Smooth muscle cell (in vitro differentiated cells): ENCODE results near the gene ATP2B2. TPM values are rescaled to one million over a fixed set of nuclear protein-coding genes. Genes with fewer than 3 reads are reported as not detected.

Source experiments
- DNase-seq: peaks from one replicate; lab custom pipeline; 2025; ENCODE audit not compliant: unreplicated experiment; lab: John Stamatoyannopoulos, UW
- H2AFZ ChIP-seq: fragments of 200-600 bp; sonication (generic); 2 replicates; pipeline ENCODE4 v1.6.0; 2016; ENCODE audit warnings: antibody characterized with exemption, low read depth, mild to moderate bottlenecking
- H3F3A ChIP-seq: fragments of 200-600 bp; sonication (generic); 2 replicates; pipeline ENCODE4 v1.6.0; 2017; ENCODE audit warnings: antibody characterized with exemption, low read depth
- H3K27ac ChIP-seq: fragments of 200-600 bp; sonication (generic); 2 replicates; pipeline ENCODE4 v1.5.1; 2016; ENCODE audit warnings: low read depth, mild to moderate bottlenecking
- H3K27me3 ChIP-seq: fragments of 200-600 bp; sonication (generic); 2 replicates; pipeline ENCODE4 v1.6.1; 2016; ENCODE audit warnings: low read depth, mild to moderate bottlenecking
- H3K36me3 ChIP-seq: fragments of 200-600 bp; sonication (generic); 2 replicates; pipeline ENCODE4 v1.5.1; 2016; ENCODE audit warnings: low read depth
- H3K4me1 ChIP-seq: fragments of 200-600 bp; sonication (generic); 2 replicates; pipeline ENCODE4 v1.5.1; 2016; ENCODE audit warnings: low read depth
- H3K4me2 ChIP-seq: fragments of 200-600 bp; sonication (generic); 2 replicates; pipeline ENCODE4 v1.6.0; 2016; ENCODE audit warnings: mild to moderate bottlenecking
- H3K4me3 ChIP-seq: fragments of 200-600 bp; sonication (generic); 2 replicates; pipeline ENCODE4 v1.5.1; 2016; ENCODE audit warnings: mild to moderate bottlenecking
- H3K79me2 ChIP-seq: fragments of 200-600 bp; sonication (generic); 2 replicates; pipeline ENCODE4 v1.6.0; 2016; ENCODE audit warnings: low read depth, mild to moderate bottlenecking
- H3K9ac ChIP-seq: fragments of 200-600 bp; sonication (generic); 2 replicates; pipeline ENCODE4 v1.6.0; 2016; ENCODE audit warnings: low read depth
- H3K9me3 ChIP-seq: fragments of 200-600 bp; sonication (generic); replicated peaks from 2 replicates; pipeline ENCODE4 v1.5.1; 2016; ENCODE audit warnings: low read depth
- H4K20me1 ChIP-seq: fragments of 200-600 bp; sonication (generic); 2 replicates; pipeline ENCODE4 v1.6.0; 2016; ENCODE audit warnings: low read depth
- WGBS: methylation state at CpG from one replicate; pipeline ENCODE4 v1.1.7; 2016; ENCODE audit warnings: low lambda C conversion rate; 5-methylcytosine and 5-hydroxymethylcytosine counted together
- polyA plus RNA-seq: library from polyadenylated mRNA; unstranded; fragments of >200 nt; fragmentation: Nextera tagmentation; extraction: Ambion mirVana; gene quantifications from 2 replicates; pipeline ENCODE4 v1.2.1, GENCODE V29; 2016
- total RNA-seq: library from RNA; depleted of rRNA; stranded (reverse); fragments of >200 nt; gene quantifications from 2 replicates; pipeline ENCODE4 v1.2.3, GENCODE V29; 2014
- TF ChIP-seq, protein P1 (sequence below): fragments of 200-600 bp; sonication (generic); IDR thresholded peaks from 2 replicates; pipeline ENCODE4 v1.5.1; 2017; ENCODE audit warnings: borderline replicate concordance, mild to moderate bottlenecking, antibody characterized with exemption; ENCODE audit not compliant: insufficient read depth, poor library complexity, severe bottlenecking

The ATP2B2 gene
- total and polyA plus RNA-seq, 2 experiments from 2014 or later, result not detected

DNA sequence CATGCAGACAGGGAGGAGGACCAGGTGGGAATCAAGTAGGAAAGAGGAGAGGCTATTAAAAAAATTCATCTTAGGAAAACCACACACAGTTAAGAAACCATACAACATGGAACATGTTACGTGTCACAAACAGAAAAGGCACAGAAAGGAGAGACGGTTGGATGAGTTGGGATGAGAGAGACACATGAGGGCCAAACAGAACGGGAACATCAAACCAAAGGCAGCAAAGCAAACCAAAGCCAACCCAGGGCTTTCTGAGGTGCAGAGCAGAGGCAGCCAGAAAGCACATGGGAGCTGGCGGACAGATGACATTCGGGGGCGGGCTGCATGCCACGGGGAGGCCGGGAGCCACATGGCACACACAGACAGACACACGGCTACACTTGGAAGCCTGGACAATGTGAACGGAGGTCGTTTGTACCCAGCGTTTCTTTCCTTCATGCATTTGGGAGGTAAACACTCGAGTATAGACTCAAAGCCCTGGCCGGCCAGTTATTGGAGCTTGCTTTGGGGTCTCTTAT, 175.8 kb downstream of the ATP2B2 start:
- peaks cover 71% of the 10 kb centered on the region for H3K27me3 ChIP-seq
- H2AFZ ChIP-seq, result no peak overlapping the region

DNA sequence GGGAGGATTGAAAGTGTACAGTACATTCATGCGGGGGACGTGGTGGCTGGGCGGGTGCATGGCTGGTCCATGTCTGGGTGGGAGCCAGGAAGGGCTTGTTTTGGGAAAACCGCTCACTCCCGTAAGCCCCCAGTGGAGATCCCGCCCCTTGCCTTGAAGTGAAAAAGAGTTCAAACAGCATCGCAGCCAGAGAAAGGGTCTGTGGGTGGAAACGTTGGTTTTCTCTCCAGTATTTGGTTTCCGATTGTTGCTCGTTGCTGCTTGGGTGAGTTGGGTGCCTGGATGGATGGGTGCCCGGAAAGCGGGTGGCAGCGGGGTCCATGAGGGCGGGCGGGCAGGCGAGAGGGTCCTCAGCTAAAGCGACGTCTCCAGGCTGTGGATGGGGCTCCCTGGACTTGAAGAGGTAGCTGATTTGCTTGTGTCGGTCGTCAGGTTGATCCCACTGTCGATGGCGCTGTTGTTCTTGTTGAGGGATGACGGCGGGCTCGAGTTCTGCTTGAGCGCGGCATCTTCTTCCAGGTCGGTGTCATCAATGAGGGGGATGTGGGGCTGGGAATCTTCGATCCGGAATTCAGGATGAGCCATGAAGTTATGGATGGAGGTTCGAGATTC, 176.8 kb downstream of the ATP2B2 start:
- Histone ChIP-seq H3K36me3 (no peaks in the 10 kb centered on the region), H3K9me3 (no peaks in the 10 kb centered on the region), H3K27ac (no peak overlapping the region), H3K4me2 (no peak overlapping the region), H4K20me1 (no peaks in the 10 kb centered on the region), H3K9ac (no peak overlapping the region), H2AFZ (no peak overlapping the region), H3K4me3 (no peak overlapping the region), H3F3A (no peaks in the 10 kb centered on the region), H3K79me2 (no peaks in the 10 kb centered on the region), H3K27me3 (peaks cover 71% of the 10 kb centered on the region), H3K4me1 (no peaks in the 10 kb centered on the region)
- WGBS, result 71% methylated on average over 28 of the region's 31 CpGs
- TF ChIP-seq, protein P1, sequence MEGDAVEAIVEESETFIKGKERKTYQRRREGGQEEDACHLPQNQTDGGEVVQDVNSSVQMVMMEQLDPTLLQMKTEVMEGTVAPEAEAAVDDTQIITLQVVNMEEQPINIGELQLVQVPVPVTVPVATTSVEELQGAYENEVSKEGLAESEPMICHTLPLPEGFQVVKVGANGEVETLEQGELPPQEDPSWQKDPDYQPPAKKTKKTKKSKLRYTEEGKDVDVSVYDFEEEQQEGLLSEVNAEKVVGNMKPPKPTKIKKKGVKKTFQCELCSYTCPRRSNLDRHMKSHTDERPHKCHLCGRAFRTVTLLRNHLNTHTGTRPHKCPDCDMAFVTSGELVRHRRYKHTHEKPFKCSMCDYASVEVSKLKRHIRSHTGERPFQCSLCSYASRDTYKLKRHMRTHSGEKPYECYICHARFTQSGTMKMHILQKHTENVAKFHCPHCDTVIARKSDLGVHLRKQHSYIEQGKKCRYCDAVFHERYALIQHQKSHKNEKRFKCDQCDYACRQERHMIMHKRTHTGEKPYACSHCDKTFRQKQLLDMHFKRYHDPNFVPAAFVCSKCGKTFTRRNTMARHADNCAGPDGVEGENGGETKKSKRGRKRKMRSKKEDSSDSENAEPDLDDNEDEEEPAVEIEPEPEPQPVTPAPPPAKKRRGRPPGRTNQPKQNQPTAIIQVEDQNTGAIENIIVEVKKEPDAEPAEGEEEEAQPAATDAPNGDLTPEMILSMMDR, result no peak
- DNase-seq, result no peak

More for the DNA sequence above, 175.8 kb downstream of the ATP2B2 start:
- Histone ChIP-seq H3K9ac (no peak overlapping the region), H3F3A (no peaks in the 10 kb centered on the region), H3K4me2 (no peak overlapping the region), H3K79me2 (no peaks in the 10 kb centered on the region), H3K4me3 (no peak overlapping the region), H3K36me3 (no peaks in the 10 kb centered on the region), H3K4me1 (no peaks in the 10 kb centered on the region), H4K20me1 (no peaks in the 10 kb centered on the region), H3K27ac (no peak overlapping the region), H3K9me3 (no peaks in the 10 kb centered on the region)
- WGBS, result 84% methylated on average over 14 of the region's 14 CpGs
- TF ChIP-seq, protein P1, result no peak
- no peak for DNase-seq

DNA sequence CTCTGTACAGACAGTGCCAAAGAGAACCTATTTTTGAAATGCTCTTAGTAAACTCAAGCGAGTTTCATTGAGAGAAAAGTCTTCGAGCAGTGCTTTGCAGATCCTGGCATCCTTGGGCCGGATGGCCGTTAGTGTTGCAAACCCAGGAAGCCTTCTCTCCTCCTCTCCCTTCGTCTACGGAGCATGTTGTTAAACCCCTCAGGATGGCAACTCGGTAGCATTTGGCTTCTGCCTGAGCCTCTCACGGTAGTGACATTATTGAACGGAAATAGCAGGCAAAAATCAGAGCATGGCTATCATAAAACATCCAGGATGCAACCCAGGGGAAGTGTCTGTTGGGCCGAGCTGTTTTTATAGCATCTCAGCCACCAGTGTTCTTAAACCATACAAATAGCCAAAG, 177.8 kb downstream of the ATP2B2 start:
- 85% methylated on average over 10 of the region's 10 CpGs for WGBS
- Histone ChIP-seq H3K27me3 (peaks cover 71% of the 10 kb centered on the region), H4K20me1 (no peaks in the 10 kb centered on the region), H3K4me3 (no peak overlapping the region), H3K36me3 (no peaks in the 10 kb centered on the region), H3K79me2 (no peaks in the 10 kb centered on the region), H3F3A (no peaks in the 10 kb centered on the region), H3K9me3 (no peaks in the 10 kb centered on the region), H2AFZ (no peak overlapping the region), H3K9ac (no peak overlapping the region), H3K4me2 (no peak overlapping the region), H3K4me1 (no peaks in the 10 kb centered on the region), H3K27ac (no peak overlapping the region)
- TF ChIP-seq, protein P1, result no peak
- DNase-seq, result no peak

DNA sequence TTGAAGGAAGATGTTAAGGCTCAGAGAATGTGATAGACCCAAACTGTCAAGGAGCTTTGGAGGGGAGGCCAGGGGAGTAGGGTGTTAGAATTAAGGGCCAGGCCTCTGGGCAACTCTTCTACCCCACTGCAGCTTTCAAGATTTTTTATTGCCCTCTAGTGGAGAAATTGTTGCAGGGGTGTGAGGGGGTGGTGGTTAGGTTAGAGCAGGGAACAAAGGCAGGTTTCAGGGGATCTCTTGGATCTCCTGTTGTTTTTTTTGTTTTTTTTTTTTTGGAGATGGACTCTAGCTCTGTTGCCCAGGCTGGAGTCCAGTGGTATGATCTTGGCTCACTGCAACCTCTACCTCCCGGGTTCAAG, 183.1 kb downstream of the ATP2B2 start:
- H3K4me1 ChIP-seq, result peaks cover 4% of the 10 kb centered on the region
- no peak overlapping the region for H2AFZ ChIP-seq
- no peak overlapping the region for H3K27ac ChIP-seq
- DNase-seq, result no peak
- no peaks in the 10 kb centered on the region for H3F3A ChIP-seq
- no peaks in the 10 kb centered on the region for H3K9me3 ChIP-seq
- TF ChIP-seq, protein P1, result peak; percentile 17
- no peak overlapping the region for H3K9ac ChIP-seq
- no peak overlapping the region for H3K4me3 ChIP-seq
- H3K4me2 ChIP-seq, result no peak overlapping the region
- peaks cover 6% of the 10 kb centered on the region for H3K36me3 ChIP-seq
- 100% methylated on average over 1 of the region's 1 CpG for whole genome bisulfite sequencing
- peaks cover 27% of the 10 kb centered on the region for H3K27me3 ChIP-seq
- H3K79me2 ChIP-seq, result peaks cover 34% of the 10 kb centered on the region
- H4K20me1 ChIP-seq, result peaks cover 22% of the 10 kb centered on the region
